Adrenal gland (tissue), 5 donors: Measurements from ENCODE around the gene LCK.

Source experiments
- CTCF ChIP-seq, 6 experiments: fragments of 450-650 bp in 4 of 6; fragments of 200-600 bp in 2 of 6; sonication (generic) in 1 of 6; IDR thresholded peaks; 1 replicate in 5 of 6; 2 replicates in 1 of 6; pipeline versions ENCODE4 v1.5.1 to v1.8.0; 2016 to 2021; ENCODE audit warnings: antibody characterized with exemption in 6 of 6, mild to moderate bottlenecking in 2 of 6, moderate library complexity in 1 of 6
- POLR2A ChIP-seq, 2 donors: fragments of 450-650 bp; IDR thresholded peaks; one replicate each; pipeline ENCODE4 v1.6.1; 2017; ENCODE audit warnings: antibody characterized with exemption in 2 of 2, mild to moderate bottlenecking in 2 of 2, moderate library complexity in 1 of 2
- donor health status: DM: no; HTN: no; CAD: no.

GRCh38 chr1:32242341-32242851 lies 8.7 kb upstream of the LCK start:
- TF ChIP-seq CTCF (IDR thresholded peaks at IDR 0.05), result no peak
- no peak for TF ChIP-seq POLR2A (IDR thresholded peaks at IDR 0.05)
